Adipose tissue (tissue), 3 donors: ENCODE results near the gene ZNF385D. TPM values are rescaled to one million over a fixed set of nuclear protein-coding genes. Genes with fewer than 3 reads are reported as not detected.

Experiments used
- H3K27ac ChIP-seq: one replicate; pipeline ENCODE4 v1.5.1; 2013; ENCODE audit warnings: low read depth, low read length
- WGBS, 3 donors: extraction: QIAGEN DNeasy Blood & Tissue Kit; methylation state at CpG; one replicate each; pipeline ENCODE4 v1.1.7; 2013; 5-methylcytosine and 5-hydroxymethylcytosine counted together
- polyA plus RNA-seq, 3 donors: library from polyadenylated mRNA; stranded (reverse); fragments of 200-250 nt; gene quantifications; one replicate each; pipeline ENCODE4 v1.2.3, GENCODE V29; 2013
- donor health status: healthy with polysubstance abuse.
- donor health status: Bipolar disorder and iron deficiency.
- donor health status: healthy.

Gene ZNF385D
- polyA plus RNA-seq, 3 donors, result 0.49 to 3.9 (median 3.9) TPM

GRCh38 chr3:21754839-21755238 is 3.8 kb upstream of the ZNF385D start:
- no peak overlapping the region for H3K27ac ChIP-seq
- WGBS, 3 donors, result 90 to 97% (median 91%) methylated on average over 1 of the region's 1 CpG

DNA sequence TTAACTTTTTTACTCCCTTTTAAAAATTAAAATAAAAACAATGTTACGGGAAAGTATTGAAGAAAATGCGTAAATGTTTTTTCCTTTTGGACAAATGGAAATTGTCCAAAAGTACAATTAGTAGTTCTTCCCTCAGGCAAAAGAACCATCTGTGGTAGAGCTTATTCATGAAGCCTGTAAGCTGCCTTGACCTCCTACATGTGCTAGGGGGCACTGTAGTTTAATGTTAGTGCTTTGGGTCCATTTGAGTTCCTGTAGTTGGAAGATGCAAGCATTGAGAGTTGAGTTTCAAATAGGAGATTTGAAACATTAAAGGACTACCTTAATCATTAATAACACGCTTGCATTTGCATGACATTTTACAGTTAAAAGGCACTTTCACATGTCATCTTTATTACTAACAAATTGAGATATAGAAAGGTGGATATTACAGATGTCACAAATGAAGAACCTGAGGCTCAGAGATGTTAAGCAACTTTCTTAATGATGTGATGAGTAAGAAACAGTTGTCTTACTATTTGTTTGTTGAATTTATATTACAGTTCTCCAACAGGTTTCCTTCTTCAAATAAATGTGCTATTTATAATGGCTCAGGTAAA is 1.8 kb upstream of the ZNF385D start:
- no peak overlapping the region for H3K27ac ChIP-seq
- 27 to 48% (median 43%) methylated on average over 3 of the region's 3 CpGs for WGBS, 3 donors

- WGBS, 3 donors, result 38 to 54% (median 43%) methylated on average over 6 of the region's 6 CpGs
- no peak overlapping the region for H3K27ac ChIP-seq
These were observed 876 bp upstream of the ZNF385D start for GRCh38 chr3:21751886-21752285.

- 25 to 40% (median 36%) methylated on average over 8 of the region's 8 CpGs for WGBS, 3 donors
- H3K27ac ChIP-seq, result peak overlapping the region; percentile 32
These were observed 822 bp downstream of the ZNF385D start for GRCh38 chr3:21750080-21750696.

GRCh38 chr3:21747966-21748555 is 2.9 kb downstream of the ZNF385D start:
- no peak overlapping the region for H3K27ac ChIP-seq
- WGBS, 3 donors, result 66 to 77% (median 71%) methylated on average over 5 of the region's 5 CpGs

GRCh38 chr3:21747376-21747775 is 3.6 kb downstream of the ZNF385D start:
- H3K27ac ChIP-seq, result no peak overlapping the region
- 68 to 79% (median 75%) methylated on average over 3 of the region's 3 CpGs for WGBS, 3 donors

GRCh38 chr3:21745966-21746365 is 5.0 kb downstream of the ZNF385D start:
- WGBS, 3 donors, result 61 to 85% (median 68%) methylated on average over 6 of the region's 6 CpGs
- H3K27ac ChIP-seq, result no peak overlapping the region

GRCh38 chr3:21744793-21745192 is 6.2 kb downstream of the ZNF385D start:
- H3K27ac ChIP-seq, result no peak overlapping the region
- 52 to 76% (median 74%) methylated on average over 2 of the region's 2 CpGs for WGBS, 3 donors

DNA sequence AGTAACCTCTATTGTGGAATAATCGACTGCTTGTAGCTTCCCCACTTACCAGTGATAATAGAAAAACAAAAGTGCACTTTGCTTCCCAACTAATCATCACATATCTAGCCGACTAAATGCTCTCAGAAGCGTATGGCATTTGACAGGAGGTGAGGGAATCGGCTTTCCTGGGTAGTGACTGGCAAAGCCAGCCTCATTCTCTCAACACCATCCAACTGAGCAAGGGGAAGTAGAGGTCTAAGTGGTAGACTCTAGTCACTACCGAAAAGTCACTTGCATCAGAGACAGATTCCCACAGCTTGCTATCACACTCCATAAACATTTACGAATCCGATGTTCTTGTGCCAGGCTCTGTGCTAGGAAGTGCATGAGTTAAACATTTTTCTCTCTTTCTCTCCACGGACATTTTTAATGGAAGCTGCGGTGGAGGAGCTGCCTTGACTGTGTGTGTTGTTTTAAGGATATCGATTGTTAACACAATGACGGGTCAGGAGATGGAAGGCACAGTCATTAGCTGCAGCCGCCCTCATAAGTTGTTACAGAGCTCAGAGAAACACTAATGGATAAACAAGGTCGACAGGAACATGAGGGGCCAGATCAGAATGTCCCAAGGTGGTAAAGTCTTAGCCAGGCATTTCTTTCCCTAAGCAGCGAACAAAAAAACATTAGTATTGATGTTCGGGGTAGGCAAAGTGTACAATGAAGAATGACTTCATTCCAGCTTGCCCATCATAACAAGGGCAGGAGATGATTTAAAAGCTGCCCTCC is 11.9 kb downstream of the ZNF385D start:
- 70 to 82% (median 77%) methylated on average over 15 of the region's 15 CpGs for WGBS, 3 donors
- no peak overlapping the region for H3K27ac ChIP-seq

DNA sequence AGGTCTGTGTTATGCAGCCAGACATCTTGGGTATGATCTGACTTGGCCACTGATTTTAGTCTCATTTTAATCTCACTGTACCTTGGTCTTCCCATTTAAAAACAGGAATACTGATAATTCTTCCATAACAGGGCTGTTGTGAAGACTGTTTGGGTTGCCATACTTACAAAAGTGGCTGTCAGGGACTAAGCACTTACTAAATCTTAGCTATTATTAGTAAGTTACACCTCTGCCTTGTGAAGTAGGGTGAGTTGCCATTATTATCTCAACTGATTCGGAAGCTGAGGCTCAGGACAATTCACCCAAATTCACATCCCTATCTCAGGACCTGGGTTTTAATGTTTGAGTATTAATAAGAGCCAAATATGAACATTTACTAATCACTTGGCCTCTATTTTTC is 12.7 kb downstream of the ZNF385D start:
- 79 to 93% (median 91%) methylated on average over 1 of the region's 1 CpG for WGBS, 3 donors
- H3K27ac ChIP-seq, result no peak overlapping the region

DNA sequence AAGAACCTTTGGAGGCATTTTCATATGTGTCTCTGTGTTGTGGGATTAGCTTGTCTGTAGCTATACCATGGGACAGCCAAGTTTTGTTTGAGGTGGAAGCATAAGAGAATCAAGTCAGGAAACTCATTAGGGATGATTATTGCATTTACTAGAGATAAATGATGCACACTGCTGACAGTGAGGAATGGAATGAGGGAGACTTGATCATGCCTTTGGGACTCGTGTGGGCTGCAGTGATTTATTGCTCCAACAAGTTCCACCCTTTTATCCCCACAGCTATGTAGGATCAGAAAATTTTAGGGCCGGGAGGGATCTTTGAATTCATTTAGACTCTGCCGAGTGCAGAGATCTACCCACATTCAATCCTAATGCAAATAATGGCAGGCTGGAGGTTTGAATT is 16.3 kb downstream of the ZNF385D start:
- no peak overlapping the region for H3K27ac ChIP-seq
- 56 to 66% (median 64%) methylated on average over 3 of the region's 3 CpGs for WGBS, 3 donors

DNA sequence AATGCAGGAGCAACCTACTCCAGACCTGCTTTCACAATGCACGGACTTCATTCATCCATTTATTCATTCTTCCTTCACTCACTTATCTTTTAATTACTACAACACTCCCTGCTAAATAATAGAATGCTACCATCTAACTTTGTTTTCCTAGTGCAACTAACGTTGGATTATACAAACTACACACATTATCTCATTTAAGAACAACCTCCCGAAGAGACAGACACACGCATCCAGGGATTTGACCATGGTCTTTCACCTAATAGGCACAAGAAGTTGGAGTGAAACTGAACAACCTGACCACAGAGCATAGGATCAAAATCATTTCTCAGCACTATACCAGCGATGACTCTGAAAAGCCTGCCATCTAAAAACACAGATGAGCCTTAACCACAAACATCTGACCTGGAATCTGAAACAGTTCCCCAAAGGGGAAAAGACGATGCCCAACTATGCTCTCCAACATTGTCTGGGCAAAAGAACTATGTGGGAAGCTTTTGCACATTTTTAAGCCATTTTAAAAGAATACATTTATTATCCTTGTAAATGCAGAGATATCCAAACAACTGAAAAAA is 21.0 kb downstream of the ZNF385D start:
- WGBS, 3 donors, result 74 to 82% (median 75%) methylated on average over 6 of the region's 6 CpGs
- H3K27ac ChIP-seq, result no peak overlapping the region

GRCh38 chr3:21729331-21729730 is 21.7 kb downstream of the ZNF385D start:
- 10 to 36% (median 24%) methylated on average over 1 of the region's 1 CpG for WGBS, 3 donors
- H3K27ac ChIP-seq, result no peak overlapping the region

DNA sequence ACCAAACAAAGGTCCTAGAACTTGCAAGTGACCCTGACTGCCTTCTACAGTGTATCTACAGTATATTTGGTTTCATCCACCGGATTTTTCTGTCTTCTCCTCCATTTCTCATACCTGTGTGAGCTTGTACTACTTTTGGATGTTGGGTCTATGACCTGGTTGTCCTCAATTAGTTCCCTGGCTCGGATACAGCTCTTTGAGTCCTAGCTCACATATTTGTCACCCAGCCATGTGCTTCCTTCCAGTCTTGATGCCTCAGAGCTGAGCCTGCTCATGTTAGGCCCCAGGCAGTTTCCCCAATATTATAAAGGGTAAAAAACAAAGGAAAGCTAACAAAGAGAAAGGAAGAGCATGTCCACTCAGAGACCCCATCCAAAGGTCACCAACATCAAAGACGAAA is 28.2 kb downstream of the ZNF385D start:
- no peak overlapping the region for H3K27ac ChIP-seq
- WGBS, 3 donors, result 59 to 82% (median 81%) methylated on average over 3 of the region's 3 CpGs

DNA sequence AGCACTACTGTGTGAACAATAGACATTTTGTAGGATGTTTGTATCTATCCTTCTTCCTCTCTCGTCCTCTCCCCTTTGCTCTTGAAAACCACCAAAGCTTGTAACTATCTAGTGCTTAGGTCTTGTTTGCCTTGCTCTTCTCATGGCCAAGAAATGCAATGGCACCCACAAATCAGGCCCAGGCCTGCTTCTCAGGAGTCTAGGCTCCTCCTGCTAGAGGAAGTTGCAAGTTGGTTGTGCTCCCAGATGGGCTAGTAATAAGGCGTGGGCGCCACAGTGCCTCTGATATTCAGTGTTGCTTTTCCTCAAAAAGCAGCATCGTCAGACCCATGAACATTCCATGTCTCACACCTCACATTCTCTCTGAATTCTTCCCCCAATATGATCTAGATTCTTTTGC is 28.7 kb downstream of the ZNF385D start:
- WGBS, 3 donors, result 81 to 94% (median 94%) methylated on average over 4 of the region's 4 CpGs
- no peak overlapping the region for H3K27ac ChIP-seq

DNA sequence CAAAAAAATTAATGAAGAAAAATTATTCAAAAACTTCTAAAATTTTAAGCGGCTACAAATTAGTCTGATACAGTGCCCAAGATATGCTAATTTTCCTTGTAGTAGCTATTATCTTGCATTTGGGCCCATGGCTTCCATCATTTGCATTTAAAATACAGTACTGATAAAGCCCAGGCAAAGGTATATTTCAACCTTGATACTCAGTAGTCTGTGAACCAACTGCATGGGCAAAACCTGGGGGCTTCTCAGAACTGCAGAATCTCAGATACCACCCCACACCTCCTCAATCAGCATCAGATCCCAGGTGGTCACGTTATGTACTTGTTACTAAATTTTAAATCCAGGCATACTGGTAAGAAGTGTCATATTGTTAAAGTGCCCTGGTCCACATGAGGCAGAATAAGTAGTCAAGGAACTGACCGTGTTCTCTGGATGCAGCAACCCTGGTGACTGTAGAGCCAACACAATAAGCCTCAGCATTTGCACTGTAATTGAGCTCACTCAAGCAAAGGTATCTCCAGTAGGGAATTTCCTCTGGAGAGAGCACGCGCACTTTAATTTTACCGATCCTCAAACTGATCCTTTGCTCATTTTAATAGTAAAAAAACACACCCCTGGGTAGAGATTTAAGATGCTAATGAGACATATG is 31.9 kb downstream of the ZNF385D start:
- WGBS, 3 donors, result 82 to 91% (median 87%) methylated on average over 6 of the region's 6 CpGs

GRCh38 chr3:21718161-21718765 is 32.7 kb downstream of the ZNF385D start:
- 48 to 89% (median 85%) methylated on average over 3 of the region's 3 CpGs for WGBS, 3 donors
- no peak overlapping the region for H3K27ac ChIP-seq

More for the DNA sequence above, 31.9 kb downstream of the ZNF385D start:
- H3K27ac ChIP-seq, result no peak overlapping the region

DNA sequence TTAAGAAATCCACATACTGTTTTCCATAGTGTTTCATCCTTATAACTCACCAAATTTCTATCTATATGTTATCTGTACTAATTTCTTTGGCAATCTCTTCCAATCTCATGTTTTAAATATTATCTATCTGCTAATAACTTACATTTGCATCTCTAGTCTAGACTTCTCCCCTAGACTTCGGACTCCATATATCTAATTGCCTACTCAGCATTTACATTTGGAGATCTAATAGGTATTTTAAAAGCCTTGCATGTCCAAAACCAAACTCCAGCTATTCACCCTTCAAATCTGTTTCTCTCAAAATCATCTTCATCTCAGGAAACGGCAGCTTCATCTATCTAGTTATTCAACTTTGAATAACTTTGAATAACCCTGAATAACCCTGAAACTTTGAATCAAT is 35.3 kb downstream of the ZNF385D start:
- WGBS, 3 donors, result 40 to 89% (median 72%) methylated on average over 2 of the region's 2 CpGs
- H3K27ac ChIP-seq, result no peak overlapping the region
